CD14-positive monocyte (primary cell): ENCODE results near the gene PODXL2. TPM values are rescaled to one million over a fixed set of nuclear protein-coding genes. Genes with fewer than 3 reads are reported as not detected.

Experiments
- DNase-seq, 3 donors: peaks; one replicate each; pipeline ENCODE4 v3.0.0-alpha.2; 2011 to 2022
- H2AFZ ChIP-seq: 2 replicates; pipeline ENCODE4 v1.6.0; 2012; ENCODE audit warnings: mild to moderate bottlenecking, low read depth, low read length, inconsistent platforms; ENCODE audit not compliant: insufficient read depth, poor library complexity, severe bottlenecking
- H3K27ac ChIP-seq, 2 donors: 1 replicate in 1 of 2; 2 replicates in 1 of 2; pipeline ENCODE4 v1.5.1; 2012 to 2013; ENCODE audit warnings: low read length in 2 of 2, control low read depth in 1 of 2, inconsistent platforms in 1 of 2, low read depth in 1 of 2, mild to moderate bottlenecking in 1 of 2
- H3K27me3 ChIP-seq, 2 donors: one replicate each; pipeline versions ENCODE4 v1.6.0 to v1.6.1; 2011 to 2013; ENCODE audit warnings: low read length in 2 of 2; ENCODE audit not compliant: control insufficient read depth in 2 of 2, insufficient read depth in 2 of 2
- H3K36me3 ChIP-seq, 2 donors: replicated peaks in 1 of 2; 1 replicate in 1 of 2; 2 replicates in 1 of 2; pipeline versions ENCODE4 v1.5.1 to v1.6.1; 2012 to 2013; ENCODE audit warnings: low read length in 2 of 2, control low read depth in 1 of 2, inconsistent platforms in 1 of 2, mild to moderate bottlenecking in 1 of 2; ENCODE audit not compliant: insufficient read depth in 2 of 2, control insufficient read depth in 1 of 2
- H3K4me1 ChIP-seq, 2 donors: 1 replicate in 1 of 2; 2 replicates in 1 of 2; pipeline versions ENCODE4 v1.5.1 to v1.6.1; 2012 to 2013; ENCODE audit warnings: low read length in 2 of 2, control low read depth in 1 of 2, inconsistent platforms in 1 of 2, mild to moderate bottlenecking in 1 of 2, moderate library complexity in 1 of 2; ENCODE audit not compliant: insufficient read depth in 2 of 2, control insufficient read depth in 1 of 2
- H3K4me2 ChIP-seq: replicated peaks from 2 replicates; pipeline ENCODE3; 2012; ENCODE audit warnings: low read length, moderate library complexity, mild to moderate bottlenecking; ENCODE audit not compliant: poor library complexity, severe bottlenecking; ENCODE audit errors: extremely low read depth
- H3K4me3 ChIP-seq, 3 experiments: fragments of 200-600 bp in 1 of 3; sonication (generic) in 1 of 3; replicated peaks in 1 of 3; 1 replicate in 2 of 3; 2 replicates in 1 of 3; pipeline ENCODE4 v1.5.1; 2011 to 2013; ENCODE audit warnings: low read length in 3 of 3, mild to moderate bottlenecking in 3 of 3, control low read depth in 2 of 3, low read depth in 2 of 3, inconsistent platforms in 1 of 3, moderate library complexity in 1 of 3
- H3K79me2 ChIP-seq: 2 replicates; pipeline ENCODE4 v1.6.0; 2012; ENCODE audit warnings: mild to moderate bottlenecking, control low read depth, inconsistent platforms, low read length, moderate library complexity; ENCODE audit not compliant: insufficient read depth
- H3K9ac ChIP-seq: 2 replicates; pipeline ENCODE4 v1.6.0; 2017; ENCODE audit warnings: low read length, mild to moderate bottlenecking; ENCODE audit not compliant: insufficient read depth, poor library complexity, severe bottlenecking
- H3K9me3 ChIP-seq, 2 donors: replicated peaks in 1 of 2; 1 replicate in 1 of 2; 2 replicates in 1 of 2; pipeline versions ENCODE4 v1.5.1 to v1.6.1; 2012 to 2013; ENCODE audit warnings: low read length in 2 of 2, control low read depth in 1 of 2; ENCODE audit not compliant: control insufficient read depth in 1 of 2, insufficient read depth in 1 of 2
- H4K20me1 ChIP-seq: 2 replicates; pipeline ENCODE4 v1.6.0; 2012; ENCODE audit warnings: mild to moderate bottlenecking, low read length, control low read depth, moderate library complexity; ENCODE audit not compliant: insufficient read depth
- H3K27ac Mint-ChIP-seq, 7 donors: one replicate each; pipeline ENCODE4 v1.8.0; 2020; ENCODE audit warnings: mild to moderate bottlenecking in 7 of 7, mixed read lengths in 7 of 7, moderate library complexity in 6 of 7, inconsistent platforms in 2 of 7
- H3K27me3 Mint-ChIP-seq, 3 donors: one replicate each; pipeline ENCODE4 v1.8.0; 2021 to 2022; ENCODE audit warnings: low read depth in 3 of 3, mild to moderate bottlenecking in 3 of 3, mixed read lengths in 3 of 3, moderate library complexity in 3 of 3, inconsistent platforms in 1 of 3
- H3K36me3 Mint-ChIP-seq, 2 donors: one replicate each; pipeline ENCODE4 v1.8.0; 2020; ENCODE audit warnings: mixed read lengths in 2 of 2, inconsistent platforms in 1 of 2, mild to moderate bottlenecking in 1 of 2
- H3K4me1 Mint-ChIP-seq: one replicate; pipeline ENCODE4 v1.8.0; 2020; ENCODE audit warnings: mild to moderate bottlenecking, mixed read lengths
- H3K4me3 Mint-ChIP-seq, 2 donors: one replicate each; pipeline ENCODE4 v1.8.0; 2020; ENCODE audit warnings: mild to moderate bottlenecking in 2 of 2, mixed read lengths in 2 of 2, moderate library complexity in 1 of 2
- H3K9me3 Mint-ChIP-seq, 7 donors: one replicate each; pipeline ENCODE4 v1.8.0; 2020 to 2022; ENCODE audit warnings: mixed read lengths in 7 of 7, mild to moderate bottlenecking in 6 of 7, moderate library complexity in 6 of 7, inconsistent platforms in 2 of 7
- WGBS: methylation state at CpG from one replicate; pipeline ENCODE4 v1.1.5; 2013; ENCODE audit warnings: missing lambda C conversion rate; ENCODE audit not compliant: insufficient coverage; 5-methylcytosine and 5-hydroxymethylcytosine counted together
- intact Hi-C, 2 donors: fragments of 100-400 bp; cut with micrococcal nuclease; formaldehyde crosslinking; loops; one replicate each; pipeline versions ENCODE4 v1.15.0 to v1.15.1; 2023
- polyA plus RNA-seq, 3 donors: library from polyadenylated mRNA; depleted of rRNA in 1 of 3; unstranded in 2 of 3; stranded (reverse) in 1 of 3; fragments of 300-500 nt in 2 of 3; fragments of >200 nt in 1 of 3; fragmentation: Illumina TruSeq in 2 of 3; gene quantifications; 1 replicate in 2 of 3; 2 replicates in 1 of 3; pipeline ENCODE4 v1.2.3, GENCODE V29; 2012 to 2021
- TF ChIP-seq, protein P1 (sequence below): fragments of 200-600 bp; IDR thresholded peaks from one replicate; pipeline ENCODE4 v1.8.0; 2022; ENCODE audit warnings: antibody characterized with exemption, mild to moderate bottlenecking

PODXL2 gene
- polyA plus RNA-seq, 3 donors, result 0.33 to 0.64 (median 0.43) TPM

DNA sequence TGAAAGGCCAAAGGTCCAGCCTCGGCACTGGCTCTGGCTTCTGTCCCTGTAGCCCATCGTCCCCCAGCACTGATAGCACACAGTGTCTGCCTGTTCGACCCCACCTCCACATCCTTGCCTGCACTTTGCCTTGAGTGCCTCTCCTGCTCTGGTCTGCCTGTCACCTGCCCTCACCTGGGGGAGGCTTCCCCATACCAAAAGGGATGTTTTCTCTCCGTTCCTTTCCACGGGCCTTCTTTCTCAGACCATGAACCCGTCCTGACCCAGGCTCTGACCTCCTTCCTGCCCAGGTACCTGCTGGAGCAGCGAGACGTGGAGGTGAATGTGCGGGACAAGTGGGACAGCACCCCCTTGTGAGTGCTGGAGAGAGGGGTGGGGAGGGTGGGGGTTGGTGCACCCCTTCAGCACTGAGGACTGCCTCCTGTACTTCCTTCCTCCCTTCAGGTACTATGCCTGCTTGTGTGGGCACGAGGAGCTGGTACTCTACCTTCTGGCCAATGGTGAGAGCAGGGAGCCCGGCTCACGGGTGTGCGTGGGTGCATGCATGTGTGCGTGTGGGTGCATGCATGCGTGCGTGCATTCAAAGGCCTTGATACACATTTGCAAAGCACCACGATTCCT, 45.2 kb downstream of the PODXL2 start:
- H3K4me3 Mint-ChIP-seq, result peak overlapping the region; percentile 86 to 93
- peak overlapping the region; percentile 93 for H3K4me2 ChIP-seq
- peak in 1 of 3 donors; percentile 4 for DNase-seq
- peaks cover 30% of the 10 kb centered on the region for H3K79me2 ChIP-seq
- H4K20me1 ChIP-seq, result peaks cover 47% of the 10 kb centered on the region
- H3K27me3 ChIP-seq, result no peaks in the 10 kb centered on the region
- TF ChIP-seq, protein P1, sequence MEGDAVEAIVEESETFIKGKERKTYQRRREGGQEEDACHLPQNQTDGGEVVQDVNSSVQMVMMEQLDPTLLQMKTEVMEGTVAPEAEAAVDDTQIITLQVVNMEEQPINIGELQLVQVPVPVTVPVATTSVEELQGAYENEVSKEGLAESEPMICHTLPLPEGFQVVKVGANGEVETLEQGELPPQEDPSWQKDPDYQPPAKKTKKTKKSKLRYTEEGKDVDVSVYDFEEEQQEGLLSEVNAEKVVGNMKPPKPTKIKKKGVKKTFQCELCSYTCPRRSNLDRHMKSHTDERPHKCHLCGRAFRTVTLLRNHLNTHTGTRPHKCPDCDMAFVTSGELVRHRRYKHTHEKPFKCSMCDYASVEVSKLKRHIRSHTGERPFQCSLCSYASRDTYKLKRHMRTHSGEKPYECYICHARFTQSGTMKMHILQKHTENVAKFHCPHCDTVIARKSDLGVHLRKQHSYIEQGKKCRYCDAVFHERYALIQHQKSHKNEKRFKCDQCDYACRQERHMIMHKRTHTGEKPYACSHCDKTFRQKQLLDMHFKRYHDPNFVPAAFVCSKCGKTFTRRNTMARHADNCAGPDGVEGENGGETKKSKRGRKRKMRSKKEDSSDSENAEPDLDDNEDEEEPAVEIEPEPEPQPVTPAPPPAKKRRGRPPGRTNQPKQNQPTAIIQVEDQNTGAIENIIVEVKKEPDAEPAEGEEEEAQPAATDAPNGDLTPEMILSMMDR, result no peak
- H3K4me1 ChIP-seq, result peaks cover 49 to 63% of the 10 kb centered on the region in 2 donors
- peaks cover 19 to 32% of the 10 kb centered on the region in 2 donors for H3K36me3 ChIP-seq
- peak overlapping the region in 2 of 3 experiments; percentile 65 to 91 for H3K4me3 ChIP-seq
- peaks cover 0 to 8% of the 10 kb centered on the region in 2 donors for H3K9me3 ChIP-seq
- H3K9ac ChIP-seq, result peak overlapping the region; percentile 98
- H3K27me3 Mint-ChIP-seq, result peaks cover 1 to 3% (median 1%) of the 10 kb centered on the region in 3 donors
- WGBS, result 98% methylated on average over 10 of the region's 17 CpGs
- H3K36me3 Mint-ChIP-seq, result peaks cover 41 to 51% of the 10 kb centered on the region in 2 donors
- H3K27ac Mint-ChIP-seq, result peak overlapping the region in 2 of 7 donors; percentile 79 to 87
- no peak overlapping the region for H3K27ac ChIP-seq
- H2AFZ ChIP-seq, result no peak overlapping the region
- intact Hi-C loops, result loop anchor here (5.0 to 10.0 kb wide), 4 partner anchors 77 to 401 kb away; partner anchors contain the start of genes MCM2 (in 1 of the 2), SEC61A1 (in 1 of the 2) and TPRA1 (in 1 of the 2)
- peaks cover 63% of the 10 kb centered on the region for H3K4me1 Mint-ChIP-seq
- peaks cover 0 to 8% (median 0%) of the 10 kb centered on the region in 7 donors for H3K9me3 Mint-ChIP-seq

DNA sequence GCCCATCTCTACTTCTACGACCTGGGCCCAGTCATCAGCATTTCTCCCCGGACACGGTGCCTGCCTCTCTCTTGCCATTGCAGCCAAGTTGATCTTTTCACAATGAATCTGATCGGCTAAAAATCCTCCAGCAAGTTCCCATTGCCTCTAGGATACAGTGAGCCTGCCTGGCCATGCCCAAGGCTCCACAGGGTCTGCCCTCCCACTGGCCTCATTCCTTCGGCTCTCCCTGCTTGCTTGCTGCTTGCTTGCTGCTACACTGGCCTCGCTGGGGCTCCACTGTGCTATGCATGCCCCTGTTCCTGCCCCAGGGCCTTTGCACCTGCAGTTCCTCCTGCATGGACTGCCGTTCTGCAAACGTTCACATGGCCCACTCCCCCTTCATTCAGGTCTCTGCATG, 45.8 kb downstream of the PODXL2 start:
- Histone ChIP-seq H3K27me3 (no peaks in the 10 kb centered on the region), H3K9me3 (peaks cover 0 to 8% of the 10 kb centered on the region in 2 donors), H3K4me3 (no peak overlapping the region), H3K36me3 (peaks cover 20 to 34% of the 10 kb centered on the region in 2 donors), H4K20me1 (peaks cover 48% of the 10 kb centered on the region), H2AFZ (no peak overlapping the region), H3K4me2 (no peak overlapping the region), H3K9ac (no peak overlapping the region), H3K27ac (no peak overlapping the region), H3K79me2 (peaks cover 30% of the 10 kb centered on the region), H3K4me1 (peaks cover 51 to 69% of the 10 kb centered on the region in 2 donors)
- Mint-ChIP-seq H3K4me3 (no peak overlapping the region), H3K27ac (peak overlapping the region in 2 of 7 donors; percentile 49 to 81), H3K9me3 (peaks cover 0 to 8% (median 0%) of the 10 kb centered on the region in 7 donors), H3K27me3 (peaks cover 0 to 3% (median 1%) of the 10 kb centered on the region in 3 donors), H3K36me3 (peaks cover 43 to 55% of the 10 kb centered on the region in 2 donors), H3K4me1 (peaks cover 67% of the 10 kb centered on the region)
- intact Hi-C loops, result loop anchor here (5.0 to 10.0 kb wide), 6 partner anchors 72 to 400 kb away; partner anchors contain the start of genes MCM2 (in 1 of the 2), SEC61A1 (in 1 of the 2) and TPRA1 (in 1 of the 2)
- 98% methylated on average over 8 of the region's 8 CpGs for WGBS
- TF ChIP-seq, protein P1, result no peak
- no peak for DNase-seq
